ENCODE data around the gene MON1A.

MON1A gene

DNA sequence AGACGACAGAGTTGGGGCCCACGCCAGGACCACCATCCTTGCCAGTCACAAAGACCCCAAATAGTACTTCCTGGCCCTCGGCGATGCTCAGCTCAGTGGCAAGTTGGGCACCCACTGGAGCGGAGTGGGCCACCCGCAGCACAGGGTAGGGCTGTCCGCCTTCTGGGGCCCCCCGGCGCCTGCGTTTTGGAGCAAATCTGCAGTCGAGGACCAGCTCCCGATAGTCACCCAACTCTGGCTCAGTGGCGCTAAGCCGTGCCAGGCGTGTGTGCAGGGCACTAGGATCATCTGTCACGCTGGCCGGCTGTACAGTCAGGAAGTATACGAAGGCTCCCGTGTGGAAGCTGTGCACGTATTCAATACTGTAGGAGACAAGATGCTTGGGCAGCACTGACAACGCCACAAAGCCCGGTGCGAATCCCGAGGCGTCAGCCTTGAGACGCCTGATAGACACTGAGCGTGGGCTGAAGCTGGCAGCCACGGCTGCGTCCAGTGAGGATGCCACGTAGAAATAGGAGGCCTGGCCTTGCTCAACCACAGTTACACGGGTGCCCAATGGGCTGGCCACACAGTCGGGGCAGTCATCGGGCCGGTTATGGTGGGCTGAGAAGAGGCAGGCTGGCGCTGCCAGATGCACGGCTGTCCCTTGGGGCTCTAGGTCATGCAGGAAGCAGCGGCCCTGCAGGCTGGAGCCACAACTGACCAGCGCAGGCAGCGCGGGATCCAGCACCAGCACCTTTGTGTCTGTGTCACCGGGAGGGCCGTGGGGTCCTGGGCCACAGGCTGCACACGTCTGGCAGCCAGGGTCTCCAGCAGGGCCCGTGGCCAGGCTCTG, 26.9 kb downstream of the MON1A start:
- peak overlapping the region; percentile 100 for H3K27ac ChIP-seq
- no peak for DNase-seq (ENCODE audit: low spot score)
- ChIA-PET CTCF (interaction anchor here (1.0 kb wide), 1 partner anchor 99 kb away, joined by 3 read pairs; no protein-coding TSS in a partner anchor), POLR2A (ENCODE audit: low non-redundant PET) (interaction anchor here (0.6 kb wide), 1 partner anchor 32 kb away, joined by 3 read pairs; no protein-coding TSS in a partner anchor)
- TF ChIP-seq, protein P1, sequence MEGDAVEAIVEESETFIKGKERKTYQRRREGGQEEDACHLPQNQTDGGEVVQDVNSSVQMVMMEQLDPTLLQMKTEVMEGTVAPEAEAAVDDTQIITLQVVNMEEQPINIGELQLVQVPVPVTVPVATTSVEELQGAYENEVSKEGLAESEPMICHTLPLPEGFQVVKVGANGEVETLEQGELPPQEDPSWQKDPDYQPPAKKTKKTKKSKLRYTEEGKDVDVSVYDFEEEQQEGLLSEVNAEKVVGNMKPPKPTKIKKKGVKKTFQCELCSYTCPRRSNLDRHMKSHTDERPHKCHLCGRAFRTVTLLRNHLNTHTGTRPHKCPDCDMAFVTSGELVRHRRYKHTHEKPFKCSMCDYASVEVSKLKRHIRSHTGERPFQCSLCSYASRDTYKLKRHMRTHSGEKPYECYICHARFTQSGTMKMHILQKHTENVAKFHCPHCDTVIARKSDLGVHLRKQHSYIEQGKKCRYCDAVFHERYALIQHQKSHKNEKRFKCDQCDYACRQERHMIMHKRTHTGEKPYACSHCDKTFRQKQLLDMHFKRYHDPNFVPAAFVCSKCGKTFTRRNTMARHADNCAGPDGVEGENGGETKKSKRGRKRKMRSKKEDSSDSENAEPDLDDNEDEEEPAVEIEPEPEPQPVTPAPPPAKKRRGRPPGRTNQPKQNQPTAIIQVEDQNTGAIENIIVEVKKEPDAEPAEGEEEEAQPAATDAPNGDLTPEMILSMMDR (conservative IDR thresholded peaks at IDR 0.05; ENCODE audit: low read depth) = no peak

DNA sequence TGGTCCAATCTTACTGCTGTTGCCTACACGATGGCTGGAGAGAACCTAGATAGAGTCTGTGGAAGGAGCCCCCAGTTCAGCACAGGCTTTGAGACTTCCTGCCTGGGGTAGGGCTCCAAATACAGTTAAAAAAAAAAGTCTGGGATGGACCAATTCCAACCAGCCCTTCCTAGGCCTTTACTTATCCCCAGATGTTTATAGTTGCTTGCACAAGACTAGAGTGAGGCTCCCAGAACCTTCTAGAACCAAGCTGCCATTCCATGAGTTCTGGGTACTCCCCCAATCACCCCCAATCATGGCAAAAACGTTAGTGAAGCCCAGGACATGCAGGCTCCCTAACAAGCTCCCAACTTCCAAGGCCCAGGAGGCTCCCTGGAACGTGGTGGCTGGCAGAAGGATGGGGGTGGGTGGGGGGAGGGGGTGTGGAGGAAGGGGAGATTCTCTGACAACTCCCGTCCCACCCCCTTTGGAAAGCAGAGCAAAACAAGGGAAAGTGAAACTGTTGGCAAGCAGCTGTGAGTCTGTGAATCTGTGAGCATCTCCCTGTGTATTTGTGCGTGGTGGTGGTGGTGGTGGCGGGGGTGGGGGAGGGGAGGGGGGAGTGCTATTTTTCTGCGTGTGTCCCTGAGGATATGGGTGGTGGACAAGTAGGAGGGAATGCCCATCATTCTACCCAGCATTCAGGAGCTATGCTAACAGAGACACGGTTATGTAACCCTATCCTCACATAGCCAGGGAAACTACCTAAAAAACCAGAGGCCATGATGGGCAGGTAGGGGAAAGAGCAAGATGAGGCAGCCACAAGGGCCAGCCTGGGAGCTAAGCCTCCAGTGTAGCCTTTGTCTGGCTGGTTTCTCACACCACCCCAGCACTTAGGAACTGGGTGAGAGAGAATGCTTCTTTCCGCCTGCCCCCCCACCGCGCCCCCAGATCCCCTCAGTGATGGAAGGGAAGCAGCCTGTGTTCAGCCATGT, 28.0 kb downstream of the MON1A start:
- CTCF ChIA-PET = interaction anchor here (0.5 to 1.0 kb wide), 3 partner anchors 15 to 98 kb away, joined by 3 to 4 read pairs (median 3); no protein-coding TSS in a partner anchor
- POLR2A ChIA-PET (ENCODE audit: low non-redundant PET) = interaction anchor here (0.6 kb wide), 1 partner anchor 33 kb away, joined by 3 read pairs; no protein-coding TSS in a partner anchor
- DNase-seq (ENCODE audit: low spot score) = no peak
- H3K27ac ChIP-seq = peak overlapping the region; percentile 100
- TF ChIP-seq, protein P1 (conservative IDR thresholded peaks at IDR 0.05; ENCODE audit: low read depth) = no peak

DNA sequence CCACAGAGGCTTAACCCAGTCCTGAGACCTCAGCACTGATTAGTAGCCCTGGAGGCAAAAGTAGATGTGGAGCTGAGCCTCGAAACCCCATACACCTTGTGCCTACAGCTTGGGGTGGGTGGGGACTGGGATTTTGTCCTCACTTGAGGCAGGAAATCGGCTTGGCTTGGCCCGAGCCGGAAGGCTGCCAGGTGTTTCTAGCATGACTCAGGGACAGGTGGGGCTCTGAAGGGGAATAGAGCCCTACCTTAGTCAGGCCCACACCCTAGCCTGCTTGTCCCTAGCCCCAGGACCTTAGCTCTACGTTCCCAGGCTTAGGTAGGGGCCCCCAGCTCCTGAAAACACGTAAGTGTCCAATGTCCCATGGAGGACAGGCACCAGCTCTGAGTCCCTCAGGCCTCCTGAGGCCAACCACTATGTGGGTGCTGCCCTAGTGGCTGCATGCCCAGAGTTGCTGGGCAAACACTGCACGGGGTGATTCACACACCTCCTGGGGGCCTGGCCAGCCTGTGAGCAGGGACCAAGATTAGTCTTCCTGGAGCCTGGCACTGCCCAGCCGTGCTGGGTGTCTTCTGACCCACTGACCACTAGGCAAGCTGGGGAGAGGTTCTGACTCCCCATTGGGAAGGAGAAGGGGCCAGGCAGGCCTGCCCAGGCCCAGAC, 29.0 kb downstream of the MON1A start:
- TF ChIP-seq, protein P1 (conservative IDR thresholded peaks at IDR 0.05; ENCODE audit: low read depth) = no peak
- H3K27ac ChIP-seq = peak overlapping the region; percentile 100
- ChIA-PET POLR2A (ENCODE audit: low non-redundant PET) (interaction anchor here (0.7 to 0.9 kb wide), 2 partner anchors 16 to 45 kb away, joined by 3 read pairs; no protein-coding TSS in a partner anchor), CTCF (interaction anchor here (0.6 to 1.0 kb wide), 2 partner anchors 21 to 80 kb away, joined by 3 read pairs; no protein-coding TSS in a partner anchor)
- peak; percentile 96 for DNase-seq (ENCODE audit: low spot score)

DNA sequence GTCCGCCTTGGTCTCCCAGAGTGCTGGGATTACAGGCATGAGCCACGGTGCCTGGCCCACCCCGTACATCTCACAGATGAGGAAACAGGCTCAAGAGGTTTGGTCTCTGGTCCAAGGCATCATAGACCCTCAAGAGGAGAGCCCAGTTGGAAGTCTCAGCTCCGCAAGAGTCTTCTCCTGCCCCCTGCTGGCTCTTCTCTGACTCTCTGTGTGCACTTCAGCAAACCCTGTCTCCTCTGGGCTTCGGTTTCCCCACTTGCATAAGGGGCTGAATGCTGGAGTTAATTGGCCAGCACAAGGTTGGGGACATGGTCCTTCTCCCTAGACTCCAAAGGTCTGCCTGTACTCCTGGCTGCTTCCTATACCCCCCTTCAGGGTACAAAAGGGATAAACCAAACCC, 29.8 kb downstream of the MON1A start:
- ChIA-PET CTCF (interaction anchor here (0.6 kb wide), 1 partner anchor 34 kb away, joined by 9 read pairs; no protein-coding TSS in a partner anchor), POLR2A (ENCODE audit: low non-redundant PET) (no interaction called here)
- H3K27ac ChIP-seq = peak overlapping the region; percentile 100
- TF ChIP-seq, protein P1 (conservative IDR thresholded peaks at IDR 0.05; ENCODE audit: low read depth) = no peak
- DNase-seq (ENCODE audit: low spot score) = no peak

DNA sequence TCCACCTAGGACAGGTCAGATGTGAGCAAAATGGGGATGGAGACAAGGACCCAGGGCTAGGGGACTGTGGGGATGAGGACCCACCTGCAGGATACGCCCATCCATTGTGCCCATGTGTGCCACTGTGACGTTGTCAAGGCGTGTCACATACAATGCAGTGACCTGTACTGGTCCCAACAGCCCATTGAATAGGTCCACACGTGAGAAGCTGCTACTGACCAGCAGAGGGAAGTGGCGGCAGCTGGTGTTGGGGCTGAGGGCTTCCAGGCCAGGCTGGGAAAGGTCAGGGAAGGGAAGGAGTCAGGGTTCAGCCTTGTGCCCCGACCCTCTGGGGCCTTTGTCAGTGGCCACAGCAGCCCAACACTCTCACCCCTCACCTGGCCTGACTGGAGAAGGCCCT, 30.6 kb downstream of the MON1A start:
- H3K27ac ChIP-seq = peak overlapping the region; percentile 100
- TF ChIP-seq, protein P1 (conservative IDR thresholded peaks at IDR 0.05; ENCODE audit: low read depth) = no peak
- DNase-seq (ENCODE audit: low spot score) = no peak
- CTCF ChIA-PET = no interaction called here
- POLR2A ChIA-PET (ENCODE audit: low non-redundant PET) = no interaction called here

Data from RWPE1 (cell line).